IMR-90 (cell line): ENCODE results near the gene NTNG2. TPM values are rescaled to one million over a fixed set of nuclear protein-coding genes. Genes with fewer than 3 reads are reported as not detected.

Experiments
- ATAC-seq: fragments of 200-7000 bp; cut with Tn5 transposase; 2 replicates; pipeline ENCODE4 v1.9.1; 2020; ENCODE audit warnings: low read depth, mild to moderate bottlenecking, moderate library complexity
- BruUV-seq: library from RNA; stranded (reverse); fragments of 400-500 nt; replicated peaks from 2 replicates; lab custom pipeline; 2021; lab: Mats Ljungman, UMichigan
- CTCF ChIA-PET: fragments of 300-600 bp; formaldehyde crosslinking; extraction: SDS; loops from one replicate; lab custom pipeline; 2021; ENCODE audit warnings: antibody characterized with exemption; lab: Yijun Ruan, JAX
- POLR2A ChIA-PET: fragments of 300-600 bp; sonication (Branson Sonifier 250); formaldehyde crosslinking; loops from one replicate; lab custom pipeline; 2022; ENCODE audit warnings: antibody characterized with exemption; ENCODE audit not compliant: unreplicated experiment; lab: Charles Lee
- DNase-seq: peaks from one replicate; pipeline ENCODE4 v3.0.0; 2013
- H2AFZ ChIP-seq: replicated peaks from 2 replicates; pipeline ENCODE3; 2013; ENCODE audit warnings: low read length, mild to moderate bottlenecking; ENCODE audit not compliant: poor library complexity
- H2AK5ac ChIP-seq: 2 replicates; pipeline ENCODE4 v1.6.1; 2013; ENCODE audit warnings: low read depth, low read length, inconsistent platforms
- H2AK9ac ChIP-seq: replicated peaks from 2 replicates; pipeline ENCODE3; 2013; ENCODE audit warnings: mild to moderate bottlenecking, low read depth, low read length, moderate library complexity; ENCODE audit not compliant: poor library complexity
- H2BK120ac ChIP-seq: 2 replicates; pipeline ENCODE4 v1.6.1; 2013; ENCODE audit warnings: low read depth, low read length, inconsistent platforms
- H2BK15ac ChIP-seq: 3 replicates; pipeline ENCODE4 v1.6.1; 2013; ENCODE audit warnings: low read depth, low read length, inconsistent platforms
- H2BK20ac ChIP-seq: 2 replicates; pipeline ENCODE4 v1.6.1; 2013; ENCODE audit warnings: low read depth, mild to moderate bottlenecking, inconsistent platforms, low read length, moderate library complexity
- H2BK5ac ChIP-seq: 2 replicates; pipeline ENCODE4 v1.6.1; 2013; ENCODE audit warnings: mild to moderate bottlenecking, low read depth, low read length, inconsistent platforms; ENCODE audit not compliant: poor library complexity, severe bottlenecking
- H3K14ac ChIP-seq: replicated peaks from 2 replicates; pipeline ENCODE4 v1.6.1; 2013; ENCODE audit warnings: low read depth, low read length, inconsistent platforms
- H3K18ac ChIP-seq: 2 replicates; pipeline ENCODE4 v1.6.1; 2013; ENCODE audit warnings: low read depth, low read length, control low read depth
- H3K23ac ChIP-seq: 2 replicates; pipeline ENCODE4 v1.6.1; 2013; ENCODE audit warnings: low read depth, low read length, inconsistent platforms
- H3K27ac ChIP-seq: 2 replicates; pipeline ENCODE4 v1.5.1; 2013; ENCODE audit warnings: mild to moderate bottlenecking, control low read depth, low read length; ENCODE audit not compliant: insufficient read depth
- H3K27me3 ChIP-seq: 2 replicates; pipeline ENCODE4 v1.6.1; 2013; ENCODE audit warnings: low read length; ENCODE audit not compliant: control insufficient read depth, insufficient read depth
- H3K36me3 ChIP-seq: 2 replicates; pipeline ENCODE4 v1.6.1; 2013; ENCODE audit warnings: low read length, mixed read lengths; ENCODE audit not compliant: control insufficient read depth, insufficient read depth
- H3K4ac ChIP-seq: 2 replicates; pipeline ENCODE4 v1.6.1; 2013; ENCODE audit warnings: low read depth, low read length, inconsistent platforms
- H3K4me1 ChIP-seq: 2 replicates; pipeline ENCODE4 v1.6.1; 2013; ENCODE audit warnings: low read length, mixed read lengths; ENCODE audit not compliant: control insufficient read depth, insufficient read depth
- H3K4me2 ChIP-seq: 2 replicates; pipeline ENCODE4 v1.6.1; 2013; ENCODE audit warnings: low read depth, mild to moderate bottlenecking, control low read depth, low read length, moderate library complexity
- H3K4me3 ChIP-seq: 2 replicates; pipeline ENCODE4 v1.5.1; 2013; ENCODE audit warnings: low read depth, mild to moderate bottlenecking, control low read depth, low read length, moderate library complexity; ENCODE audit not compliant: insufficient read depth
- H3K56ac ChIP-seq: 2 replicates; pipeline ENCODE4 v1.6.1; 2013; ENCODE audit warnings: low read length, inconsistent platforms; ENCODE audit not compliant: insufficient read depth; ENCODE audit errors: extremely low read depth
- H3K79me1 ChIP-seq, 2 experiments: 2 replicates each; pipeline ENCODE4 v1.6.1; 2013; ENCODE audit warnings: low read length in 2 of 2, inconsistent platforms in 1 of 2, low read depth in 1 of 2
- H3K9ac ChIP-seq: 2 replicates; pipeline ENCODE4 v1.6.1; 2013; ENCODE audit warnings: low read depth, low read length, control low read depth
- H3K9me1 ChIP-seq: 2 replicates; pipeline ENCODE4 v1.6.1; 2013; ENCODE audit warnings: low read length, inconsistent platforms; ENCODE audit not compliant: insufficient read depth
- H3K9me3 ChIP-seq: 2 replicates; pipeline ENCODE4 v1.6.1; 2013; ENCODE audit warnings: low read length; ENCODE audit not compliant: control insufficient read depth, insufficient read depth
- H4K20me1 ChIP-seq: 2 replicates; pipeline ENCODE4 v1.6.1; 2013; ENCODE audit warnings: low read length, inconsistent platforms; ENCODE audit not compliant: insufficient read depth
- H4K5ac ChIP-seq: 2 replicates; pipeline ENCODE4 v1.6.1; 2013; ENCODE audit warnings: mild to moderate bottlenecking, low read depth, low read length, control low read depth
- H4K8ac ChIP-seq, 2 experiments: 2 replicates each; pipeline ENCODE4 v1.6.1; 2013; ENCODE audit warnings: low read depth in 2 of 2, low read length in 2 of 2, control low read depth in 1 of 2, inconsistent platforms in 1 of 2
- H4K91ac ChIP-seq: 2 replicates; pipeline ENCODE4 v1.6.1; 2013; ENCODE audit warnings: low read depth, low read length, inconsistent platforms; ENCODE audit not compliant: insufficient read depth
- BHLHE40 ChIP-seq: fragments of 150-350 bp; IDR thresholded peaks from 2 replicates; pipeline ENCODE4 v1.6.1; 2016; ENCODE audit warnings: mild to moderate bottlenecking, low read depth, low read length
- CEBPB ChIP-seq: IDR thresholded peaks from 2 replicates; pipeline ENCODE4 v1.6.1; 2012; ENCODE audit warnings: low read depth, low read length, improper control_type of control experiment
- CHD1 ChIP-seq: IDR thresholded peaks from 2 replicates; pipeline ENCODE4 v1.6.1; 2012; ENCODE audit warnings: low read depth, low read length, improper control_type of control experiment
- CTCF ChIP-seq: conservative IDR thresholded peaks from 2 replicates; pipeline ENCODE4 v1.5.1; 2012; ENCODE audit warnings: mild to moderate bottlenecking, low read depth, low read length, improper control_type of control experiment
- ELK1 ChIP-seq: fragments of 150-350 bp; IDR thresholded peaks from 2 replicates; pipeline ENCODE4 v1.6.1; 2016; ENCODE audit warnings: low read depth, mild to moderate bottlenecking, low read length, moderate library complexity, borderline replicate concordance
- FOS ChIP-seq: fragments of 150-350 bp; IDR thresholded peaks from 2 replicates; pipeline ENCODE4 v1.6.1; 2016; ENCODE audit warnings: low read depth, low read length
- MAFK ChIP-seq: IDR thresholded peaks from 2 replicates; pipeline ENCODE4 v1.6.1; 2012; ENCODE audit warnings: low read depth, low read length, improper control_type of control experiment
- MAZ ChIP-seq: IDR thresholded peaks from 2 replicates; pipeline ENCODE4 v1.6.1; 2012; ENCODE audit warnings: low read depth, mild to moderate bottlenecking, low read length, improper control_type of control experiment, moderate library complexity, borderline replicate concordance
- MXI1 ChIP-seq: IDR thresholded peaks from 2 replicates; pipeline ENCODE4 v1.6.1; 2012; ENCODE audit warnings: low read depth, mild to moderate bottlenecking, low read length, moderate library complexity, borderline replicate concordance
- NFE2L2 ChIP-seq: fragments of 150-350 bp; IDR thresholded peaks from 2 replicates; pipeline ENCODE4 v1.6.1; 2016; ENCODE audit warnings: low read depth, mild to moderate bottlenecking, low read length
- RAD21 ChIP-seq: IDR thresholded peaks from 2 replicates; pipeline ENCODE4 v1.6.1; 2012; ENCODE audit warnings: low read length, improper control_type of control experiment
- RCOR1 ChIP-seq: IDR thresholded peaks from 2 replicates; pipeline ENCODE4 v1.6.1; 2012; ENCODE audit warnings: mild to moderate bottlenecking, low read length, improper control_type of control experiment; ENCODE audit not compliant: insufficient replicate concordance
- RFX5 ChIP-seq: IDR thresholded peaks from 2 replicates; pipeline ENCODE4 v1.8.0; 2012; ENCODE audit warnings: low read depth, mild to moderate bottlenecking, low read length, moderate library complexity
- SMC3 ChIP-seq: fragments of 150-350 bp; IDR thresholded peaks from 2 replicates; pipeline ENCODE4 v1.6.1; 2016; ENCODE audit warnings: low read depth, mild to moderate bottlenecking, antibody characterized with exemption, low read length, moderate library complexity
- USF2 ChIP-seq: fragments of 150-350 bp; IDR thresholded peaks from 2 replicates; pipeline ENCODE4 v1.6.1; 2017; ENCODE audit warnings: mild to moderate bottlenecking, antibody characterized with exemption, low read length, low read depth
- WGBS, 2 experiments: methylation state at CpG; one replicate each; pipeline versions ENCODE4 v1.1.5 to v1.1.7; 2013; ENCODE audit warnings: missing lambda C conversion rate in 2 of 2; ENCODE audit not compliant: insufficient read length in 1 of 2; ENCODE audit errors: extremely low coverage in 2 of 2; 5-methylcytosine and 5-hydroxymethylcytosine counted together
- dilution Hi-C: fragments of 300-500 bp; cut with HindIII; formaldehyde crosslinking; loops from one replicate; pipeline ENCODE4 v1.14.3; 2018; ENCODE audit warnings: low sequenced_read_pairs; ENCODE audit not compliant: unreplicated experiment
- in situ Hi-C: fragments of 300-500 bp; cut with MboI; formaldehyde crosslinking; loops from 3 replicates; pipeline ENCODE4 v1.14.3; 2019; ENCODE audit warnings: low sequenced_read_pairs, inconsistent platforms, mixed read lengths
- intact Hi-C: fragments of 100-400 bp; cut with micrococcal nuclease; formaldehyde crosslinking; loops from 2 replicates; pipeline ENCODE4 v1.10.0; 2022
- polyA plus RNA-seq, 3 experiments: library from polyadenylated mRNA; depleted of rRNA; stranded (reverse); fragments of >200 nt; gene quantifications; 2 replicates each; pipeline ENCODE4 v1.2.3, GENCODE V29; 2012; ENCODE audit warnings: low replicate concordance in 1 of 3
- total RNA-seq: library from RNA; depleted of rRNA; stranded (reverse); fragments of >200 nt; gene quantifications from 2 replicates; pipeline ENCODE4 v1.2.3, GENCODE V29; 2012

Gene NTNG2
- total and polyA plus RNA-seq, 2 of the 4 experiments (the other 2 are of a cell fraction): 0.54 to 0.84 TPM

GRCh38 chr9:132211570-132211969, 49.7 kb downstream of the NTNG2 start:
- in situ Hi-C loops (no loop called here), dilution Hi-C loops (no loop called here), intact Hi-C loops (no loop called here)
- Histone ChIP-seq H4K91ac (no peak overlapping the region), H2AFZ (no peak overlapping the region), H3K27ac (no peak overlapping the region), H3K79me1 (no peaks in the 10 kb centered on the region), H2AK9ac (no peak overlapping the region), H3K9me3 (no peaks in the 10 kb centered on the region), H2BK15ac (no peak overlapping the region), H3K36me3 (no peaks in the 10 kb centered on the region), H3K9me1 (peaks cover 14% of the 10 kb centered on the region; the same call in 1 of the 2 replicates), H4K5ac (no peak overlapping the region), H4K8ac (no peak overlapping the region), H3K23ac (no peak overlapping the region), H2BK120ac (no peak overlapping the region), H3K18ac (no peak overlapping the region), H3K9ac (no peak overlapping the region), H3K56ac (no peak overlapping the region), H3K4me2 (no peak overlapping the region), H2AK5ac (no peak overlapping the region), H3K4ac (no peak overlapping the region), H3K27me3 (peaks cover 18% of the 10 kb centered on the region; the same call in 1 of the 2 replicates), H2BK5ac (no peak overlapping the region), H3K4me1 (peaks cover 7% of the 10 kb centered on the region), H3K4me3 (no peak overlapping the region), H2BK20ac (no peak overlapping the region), H4K20me1 (no peaks in the 10 kb centered on the region), H3K14ac (no peak overlapping the region)
- POLR2A ChIA-PET: no interaction called here
- no peak for ATAC-seq
- no peak for DNase-seq
- TF ChIP-seq RCOR1 (no peak), BHLHE40 (no peak), RFX5 (no peak), CEBPB (no peak), MAZ (no peak), CHD1 (no peak), ELK1 (no peak), FOS (no peak), CTCF (no peak), MAFK (no peak), NFE2L2 (no peak), MXI1 (no peak), RAD21 (no peak), USF2 (no peak), SMC3 (no peak)
- CTCF ChIA-PET: no interaction called here
- WGBS, 2 experiments: 100% methylated on average over 1 of the region's 7 CpGs; no CpG with 5 or more reads in 1 of the 2 experiments
- no TSS peak for BruUV-seq
